Measurements from ENCODE around the gene SNX25. TPM values are rescaled to one million over a fixed set of nuclear protein-coding genes. Genes with fewer than 3 reads are reported as not detected.

SNX25 gene
- total and polyA plus RNA-seq, 2 of the 13 experiments (the other 11 are each of a cell fraction or from before 2014, with no cell fraction given), result 23.4 to 23.5 TPM

DNA sequence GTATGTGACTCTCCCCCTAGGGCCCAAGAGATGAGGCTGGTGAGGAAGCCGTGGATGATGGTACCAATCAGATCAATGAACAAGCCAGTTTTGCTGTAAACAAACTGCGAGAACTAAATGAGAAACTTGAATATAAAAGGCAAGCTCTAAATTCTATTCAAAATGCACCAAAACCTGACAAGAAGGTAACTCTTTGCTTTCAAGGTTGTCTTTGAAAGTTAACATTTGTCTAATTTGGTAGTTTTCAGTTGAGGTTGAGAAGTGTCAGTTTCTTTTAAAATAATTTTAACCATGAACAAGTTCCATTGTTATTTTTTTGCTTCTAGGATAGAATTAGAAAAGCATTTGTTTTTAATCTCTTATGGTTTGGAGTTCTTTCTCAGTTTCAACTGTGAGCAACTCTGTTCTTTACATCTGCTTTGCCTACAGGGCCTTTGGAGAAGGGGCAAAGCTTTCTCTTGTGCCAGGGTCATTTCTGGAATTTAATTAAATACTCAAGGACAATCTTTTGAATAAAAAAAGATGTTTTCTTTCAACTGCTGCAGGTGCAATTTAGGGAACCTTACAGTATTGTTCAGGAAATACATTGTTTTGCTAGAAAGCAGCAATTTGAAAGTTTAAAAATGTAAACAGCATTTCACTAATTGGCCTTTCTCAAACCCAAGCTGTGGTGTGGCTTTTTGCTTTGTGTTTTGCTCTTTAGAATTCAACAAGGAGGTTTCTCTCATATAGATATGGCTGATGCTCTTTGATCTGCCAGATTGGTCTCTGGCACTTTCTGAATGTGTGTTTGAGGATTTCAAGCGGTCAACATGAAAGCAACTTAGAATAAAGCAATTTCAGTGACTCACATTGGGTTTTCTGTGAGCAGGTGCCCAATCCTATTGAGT lies 123.4 kb downstream of the SNX25 start (continued):
- TF ChIP-seq PHF8 (CRISPR knock-in tag; IDR thresholded peaks at IDR 0.05) (no peak), ZBTB20 (CRISPR knock-in tag; IDR thresholded peaks at IDR 0.05; ENCODE audit: borderline replicate concordance, low read depth) (no peak), SNAI1 (CRISPR knock-in tag; IDR thresholded peaks at IDR 0.05; ENCODE audit: borderline replicate concordance) (no peak), DMAP1 (CRISPR knock-in tag; IDR thresholded peaks at IDR 0.05) (no peak), JUND (CRISPR knock-in tag; IDR thresholded peaks at IDR 0.05) (no peak), ZNF207 (IDR thresholded peaks at IDR 0.05; ENCODE audit: borderline replicate concordance) (no peak), HNF4A (CRISPR knock-in tag; IDR thresholded peaks at IDR 0.05) (peak; percentile 69), ARID3A (IDR thresholded peaks at IDR 0.05; ENCODE audit: low read depth, low read length) (peak; percentile 73), POLR2AphosphoS2 (IDR thresholded peaks at IDR 0.05; ENCODE audit: low read depth, low read length) (no peak), JARID2 (CRISPR knock-in tag; IDR thresholded peaks at IDR 0.05; ENCODE audit: insufficient replicate concordance) (no peak), HOXA5 (CRISPR knock-in tag; IDR thresholded peaks at IDR 0.05) (no peak), ZNF205 (CRISPR knock-in tag; IDR thresholded peaks at IDR 0.05) (no peak), ESRRA (CRISPR knock-in tag; IDR thresholded peaks at IDR 0.05; ENCODE audit: low read depth) (no peak), NFE2L1 (CRISPR knock-in tag; IDR thresholded peaks at IDR 0.05; ENCODE audit: borderline replicate concordance) (no peak), ZSCAN5A (CRISPR knock-in tag; IDR thresholded peaks at IDR 0.05; ENCODE audit: borderline replicate concordance) (no peak), LCORL (IDR thresholded peaks at IDR 0.05) (no peak), LCORL (CRISPR knock-in tag; IDR thresholded peaks at IDR 0.05) (no peak), LBX2 (CRISPR knock-in tag; IDR thresholded peaks at IDR 0.05; ENCODE audit: borderline replicate concordance) (no peak), CBX5 (CRISPR knock-in tag; IDR thresholded peaks at IDR 0.05; ENCODE audit: borderline replicate concordance) (no peak)
- TF ChIP-seq, protein P1, sequence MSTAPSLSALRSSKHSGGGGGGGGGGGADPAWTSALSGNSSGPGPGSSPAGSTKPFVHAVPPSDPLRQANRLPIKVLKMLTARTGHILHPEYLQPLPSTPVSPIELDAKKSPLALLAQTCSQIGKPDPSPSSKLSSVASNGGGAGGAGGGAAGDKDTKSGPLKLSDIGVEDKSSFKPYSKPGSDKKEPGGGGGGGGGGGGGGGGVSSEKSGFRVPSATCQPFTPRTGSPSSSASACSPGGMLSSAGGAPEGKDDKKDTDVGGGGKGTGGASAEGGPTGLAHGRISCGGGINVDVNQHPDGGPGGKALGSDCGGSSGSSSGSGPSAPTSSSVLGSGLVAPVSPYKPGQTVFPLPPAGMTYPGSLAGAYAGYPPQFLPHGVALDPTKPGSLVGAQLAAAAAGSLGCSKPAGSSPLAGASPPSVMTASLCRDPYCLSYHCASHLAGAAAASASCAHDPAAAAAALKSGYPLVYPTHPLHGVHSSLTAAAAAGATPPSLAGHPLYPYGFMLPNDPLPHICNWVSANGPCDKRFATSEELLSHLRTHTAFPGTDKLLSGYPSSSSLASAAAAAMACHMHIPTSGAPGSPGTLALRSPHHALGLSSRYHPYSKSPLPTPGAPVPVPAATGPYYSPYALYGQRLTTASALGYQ (CRISPR knock-in tag; IDR thresholded peaks at IDR 0.05), result peak; percentile 58; the same call in 1 of the 2 replicates
- TF ChIP-seq, protein P2, sequence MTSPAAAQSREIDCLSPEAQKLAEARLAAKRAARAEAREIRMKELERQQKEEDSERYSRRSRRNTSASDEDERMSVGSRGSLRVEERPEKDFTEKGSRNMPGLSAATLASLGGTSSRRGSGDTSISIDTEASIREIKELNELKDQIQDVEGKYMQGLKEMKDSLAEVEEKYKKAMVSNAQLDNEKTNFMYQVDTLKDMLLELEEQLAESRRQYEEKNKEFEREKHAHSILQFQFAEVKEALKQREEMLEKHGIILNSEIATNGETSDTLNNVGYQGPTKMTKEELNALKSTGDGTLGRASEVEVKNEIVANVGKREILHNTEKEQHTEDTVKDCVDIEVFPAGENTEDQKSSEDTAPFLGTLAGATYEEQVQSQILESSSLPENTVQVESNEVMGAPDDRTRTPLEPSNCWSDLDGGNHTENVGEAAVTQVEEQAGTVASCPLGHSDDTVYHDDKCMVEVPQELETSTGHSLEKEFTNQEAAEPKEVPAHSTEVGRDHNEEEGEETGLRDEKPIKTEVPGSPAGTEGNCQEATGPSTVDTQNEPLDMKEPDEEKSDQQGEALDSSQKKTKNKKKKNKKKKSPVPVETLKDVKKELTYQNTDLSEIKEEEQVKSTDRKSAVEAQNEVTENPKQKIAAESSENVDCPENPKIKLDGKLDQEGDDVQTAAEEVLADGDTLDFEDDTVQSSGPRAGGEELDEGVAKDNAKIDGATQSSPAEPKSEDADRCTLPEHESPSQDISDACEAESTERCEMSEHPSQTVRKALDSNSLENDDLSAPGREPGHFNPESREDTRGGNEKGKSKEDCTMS (CRISPR knock-in tag; conservative IDR thresholded peaks at IDR 0.05), result no peak
